ENCODE data around the gene SLC5A9. TPM values are rescaled to one million over a fixed set of nuclear protein-coding genes. Genes with fewer than 3 reads are reported as not detected.
A peak's percentile ranks its signal among the peaks of the same experiment; 100 is the strongest.

SLC5A9 gene
- total RNA-seq, 1 experiment from 2014 or later, result not detected

GRCh38 chr1:48246727-48247126 is 24.2 kb downstream of the SLC5A9 start:
- H2BK20ac ChIP-seq (ENCODE audit: low read depth, low read length, poor library complexity, severe bottlenecking), result no peak overlapping the region
- H2BK5ac ChIP-seq (ENCODE audit: insufficient read length, low read length), result no peak overlapping the region
- H3T11ph ChIP-seq (ENCODE audit: low read length), result no peak overlapping the region
- no peak overlapping the region for H3K9ac ChIP-seq (ENCODE audit: extremely low read depth, insufficient read length, low read length)
- Mint-ChIP-seq H3K4me3 (no peak overlapping the region), H3K4me1 (peaks cover 6 to 7% of the 10 kb centered on the region in 2 experiments; a peak in 3 of 4 replicates), H3K27ac (peak overlapping the region in 1 of 3 experiments; percentile 56; a peak in 1 of 7 replicates), H3K9me3 (no peaks in the 10 kb centered on the region), H3K27me3 (ENCODE audit: low read depth) (peaks cover 2% of the 10 kb centered on the region; the same call in 1 of the 2 replicates), H3K36me3 (ENCODE audit: insufficient read depth in 1 of 3, low read depth in 3 of 3) (no peaks in the 10 kb centered on the region)
- no peaks in the 10 kb centered on the region for H3K27me3 ChIP-seq (ENCODE audit: insufficient read depth, low read length)
- H3K4me1 ChIP-seq (ENCODE audit: insufficient read depth, low read length), result no peaks in the 10 kb centered on the region
- no peak overlapping the region for H3K56ac ChIP-seq (ENCODE audit: insufficient read length, low read depth, low read length)
- H3K23ac ChIP-seq (ENCODE audit: insufficient read length, low read depth, low read length), result no peak overlapping the region
- H3K23me2 ChIP-seq (ENCODE audit: insufficient read length, low read depth, low read length, poor library complexity, severe bottlenecking), result no peaks in the 10 kb centered on the region
- no peaks in the 10 kb centered on the region for H3K9me3 ChIP-seq (ENCODE audit: control insufficient read depth, low read depth, low read length)
- no peak overlapping the region for H2AK5ac ChIP-seq (ENCODE audit: insufficient read length, low read length)
- no peak overlapping the region for H3K14ac ChIP-seq (ENCODE audit: insufficient read depth, low read length)
- H3K79me2 ChIP-seq (ENCODE audit: insufficient read depth, low read length), result no peaks in the 10 kb centered on the region
- H4K91ac ChIP-seq (ENCODE audit: insufficient read length, low read depth, low read length), result no peak overlapping the region
- H2BK15ac ChIP-seq (ENCODE audit: low read depth, low read length), result no peak overlapping the region
- no peak overlapping the region for H4K5ac ChIP-seq (ENCODE audit: insufficient read length, low read depth, low read length)
- H4K8ac ChIP-seq (replicated peaks; ENCODE audit: insufficient read length, low read depth, low read length), result no peak overlapping the region
- no peak overlapping the region for H3K18ac ChIP-seq (ENCODE audit: insufficient read length, low read depth, low read length)
- H3K27ac ChIP-seq (ENCODE audit: insufficient read length, low read depth, low read length), result no peak overlapping the region
- WGBS (ENCODE audit: extremely low coverage, insufficient read length, low lambda C conversion rate), result no CpG with 5 or more reads among the region's 1 CpG
- no peak overlapping the region for H3K4me2 ChIP-seq (ENCODE audit: insufficient read depth, insufficient read length, low read length)
- no peak overlapping the region for H2BK120ac ChIP-seq (ENCODE audit: low read depth, low read length, poor library complexity, severe bottlenecking)
- no peak overlapping the region for H2BK12ac ChIP-seq (ENCODE audit: insufficient read length, low read depth, low read length)
- H3K79me1 ChIP-seq (ENCODE audit: insufficient read depth, low read depth, low read length, poor library complexity, severe bottlenecking), result no peaks in the 10 kb centered on the region
- H4K20me1 ChIP-seq (ENCODE audit: control insufficient read depth, insufficient read depth, insufficient read length), result no peaks in the 10 kb centered on the region
- no peak for TF ChIP-seq CTCF (conservative IDR thresholded peaks at IDR 0.05)
- H2AFZ ChIP-seq (ENCODE audit: low read length), result no peak overlapping the region
- no peak for DNase-seq
- H3K4ac ChIP-seq (ENCODE audit: low read depth, low read length), result no peak overlapping the region

All from H9 (cell line).